Measurements from ENCODE around the gene CMSS1. TPM values are rescaled to one million over a fixed set of nuclear protein-coding genes. Genes with fewer than 3 reads are reported as not detected.

CMSS1 gene
- polyA plus RNA-seq, 1 donor: 20.2 TPM

DNA sequence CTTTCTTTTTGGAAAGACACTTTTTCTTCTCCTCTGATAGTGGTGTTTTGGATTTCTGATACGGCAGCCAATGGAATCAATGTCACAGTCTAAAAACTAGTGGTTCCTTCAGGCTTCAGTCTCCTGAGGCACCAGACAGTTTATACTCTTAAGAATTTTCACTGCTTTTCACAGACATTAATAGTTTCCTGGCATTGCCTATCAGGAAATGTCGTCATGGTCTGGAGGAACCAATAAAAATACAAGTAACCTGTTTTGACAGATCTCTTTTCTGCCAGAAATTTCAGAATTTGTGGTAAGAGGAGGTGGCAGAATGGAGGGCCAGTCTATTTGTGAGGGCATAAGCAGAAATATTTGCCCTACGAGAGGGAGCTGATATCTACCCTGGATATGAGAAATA, 251.8 kb downstream of the CMSS1 start:
- no peaks in the 10 kb centered on the region for H3K36me3 ChIP-seq (ENCODE audit: control insufficient read depth, insufficient read depth, low read length)
- peaks cover 25% of the 10 kb centered on the region for H3K4me1 ChIP-seq (ENCODE audit: control insufficient read depth, insufficient read depth, low read length)
- whole genome bisulfite sequencing (ENCODE audit: insufficient coverage, low lambda C conversion rate): 83% methylated on average over 1 of the region's 3 CpGs
- H3K27me3 ChIP-seq (ENCODE audit: control insufficient read depth, insufficient read depth, low read length): no peaks in the 10 kb centered on the region
- H3K4me3 ChIP-seq (ENCODE audit: low read length): no peak overlapping the region
- no peak for DNase-seq
- no peaks in the 10 kb centered on the region for H3K9me3 ChIP-seq (ENCODE audit: control insufficient read depth, low read depth, low read length)
- no peak overlapping the region for H3K27ac ChIP-seq (ENCODE audit: low read length)

DNA sequence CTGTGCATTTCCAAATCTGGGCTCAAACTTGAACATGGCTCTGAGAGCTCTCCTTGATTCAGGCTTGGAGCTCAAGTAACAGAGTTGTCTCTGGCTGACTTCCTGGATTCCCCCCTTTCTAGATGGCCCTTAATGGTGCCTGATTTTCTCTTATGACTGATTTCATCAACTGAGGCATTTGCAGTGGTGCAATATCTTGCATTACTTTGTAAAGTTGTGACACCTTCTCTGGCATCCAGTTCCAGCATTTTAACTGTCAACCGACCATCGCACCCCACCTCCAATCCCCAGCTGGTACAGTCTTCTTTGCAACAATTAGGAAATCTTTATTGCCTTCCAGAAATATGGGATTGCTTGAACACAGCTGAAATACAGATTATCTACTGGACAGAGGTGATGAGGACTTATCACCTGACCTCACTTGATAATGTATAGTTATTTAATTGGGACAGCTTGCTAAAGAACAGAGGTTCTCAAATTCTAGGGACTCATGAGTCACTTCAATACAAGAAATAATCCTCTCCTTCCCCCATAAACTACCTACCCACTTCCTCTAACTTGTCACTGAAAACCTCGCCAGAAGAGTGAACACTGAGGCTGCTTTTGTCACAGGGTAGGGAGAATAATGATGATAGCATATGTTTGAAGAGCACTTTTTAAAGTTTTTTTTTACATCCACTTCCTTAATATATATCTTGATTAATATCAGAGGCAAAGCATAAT, 254.8 kb downstream of the CMSS1 start:
- Histone ChIP-seq H3K36me3 (ENCODE audit: control insufficient read depth, insufficient read depth, low read length) (no peaks in the 10 kb centered on the region), H3K27me3 (ENCODE audit: control insufficient read depth, insufficient read depth, low read length) (no peaks in the 10 kb centered on the region), H3K27ac (ENCODE audit: low read length) (peak overlapping the region; percentile 78), H3K9me3 (ENCODE audit: control insufficient read depth, low read depth, low read length) (no peaks in the 10 kb centered on the region), H3K4me1 (ENCODE audit: control insufficient read depth, insufficient read depth, low read length) (peaks cover 38% of the 10 kb centered on the region), H3K4me3 (ENCODE audit: low read length) (no peak overlapping the region)
- DNase-seq: no peak
- WGBS (ENCODE audit: insufficient coverage, low lambda C conversion rate): no CpG with 5 or more reads among the region's 3 CpGs

DNA sequence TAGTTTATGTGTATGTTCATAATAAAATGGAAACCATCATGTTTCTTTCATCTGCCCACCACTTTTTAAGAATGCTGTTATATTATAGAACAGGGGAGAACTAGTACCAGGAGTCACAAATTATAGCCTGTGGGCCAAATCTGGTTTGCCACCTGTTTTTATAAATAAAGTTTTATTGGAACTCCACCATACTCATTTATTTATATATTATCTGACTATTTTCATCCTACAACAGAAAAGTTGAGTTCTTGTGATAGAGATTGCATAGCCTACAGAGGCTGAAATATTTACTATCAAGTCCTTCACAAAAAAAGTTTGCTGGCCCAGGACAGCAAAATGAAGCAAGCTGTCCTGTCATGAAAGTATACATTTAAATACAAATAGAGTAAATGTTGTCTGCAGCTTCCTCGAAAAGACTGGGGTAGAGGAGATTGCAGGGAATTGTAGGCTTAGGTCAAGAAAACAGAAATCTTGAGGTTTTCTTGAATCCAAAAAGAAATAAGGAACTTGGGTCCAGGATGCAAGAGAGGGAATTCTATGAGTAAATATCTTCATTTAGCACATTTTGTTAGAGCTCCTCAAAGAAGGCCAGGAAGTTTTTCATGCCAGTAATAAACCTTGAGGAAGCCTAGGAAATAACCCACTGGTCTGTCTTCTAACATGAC, 255.5 kb downstream of the CMSS1 start:
- H3K36me3 ChIP-seq (ENCODE audit: control insufficient read depth, insufficient read depth, low read length): no peaks in the 10 kb centered on the region
- no peaks in the 10 kb centered on the region for H3K9me3 ChIP-seq (ENCODE audit: control insufficient read depth, low read depth, low read length)
- WGBS (ENCODE audit: insufficient coverage, low lambda C conversion rate): 86% methylated on average over 1 of the region's 1 CpG
- no peaks in the 10 kb centered on the region for H3K27me3 ChIP-seq (ENCODE audit: control insufficient read depth, insufficient read depth, low read length)
- DNase-seq: no peak
- no peak overlapping the region for H3K4me3 ChIP-seq (ENCODE audit: low read length)
- H3K4me1 ChIP-seq (ENCODE audit: control insufficient read depth, insufficient read depth, low read length): peaks cover 34% of the 10 kb centered on the region
- peak overlapping the region; percentile 78 for H3K27ac ChIP-seq (ENCODE audit: low read length)

DNA sequence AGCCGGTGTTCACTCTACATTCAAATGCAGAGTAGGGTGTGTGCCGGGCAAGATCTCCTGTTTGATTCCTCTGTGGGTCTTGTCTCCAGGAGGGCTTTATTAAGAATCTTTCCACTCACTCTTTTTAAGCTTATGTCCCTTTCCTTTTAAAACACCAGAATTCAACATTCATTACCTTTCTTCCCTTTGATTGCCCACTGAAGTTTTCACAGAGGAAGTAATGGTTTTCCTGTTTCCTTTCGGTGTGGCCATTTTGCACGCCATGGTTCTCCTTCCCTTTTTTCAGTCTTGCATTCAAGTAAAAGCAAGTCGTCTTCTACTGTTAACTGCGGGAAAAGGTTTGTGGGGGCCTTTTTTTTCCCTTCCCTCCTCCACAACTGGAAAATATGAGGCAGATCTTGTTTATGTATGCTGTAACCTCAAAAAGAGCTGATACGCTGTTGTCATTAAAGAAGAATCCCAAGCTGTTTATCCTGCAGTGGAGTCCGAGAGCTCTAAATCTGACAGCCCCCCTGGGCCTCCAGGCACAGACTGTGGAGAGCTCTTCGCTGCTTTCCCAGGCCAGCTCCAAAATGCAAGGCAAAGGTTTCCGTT, 256.1 kb downstream of the CMSS1 start:
- H3K9me3 ChIP-seq (ENCODE audit: control insufficient read depth, low read depth, low read length): no peaks in the 10 kb centered on the region
- peak overlapping the region; percentile 78 for H3K27ac ChIP-seq (ENCODE audit: low read length)
- no peaks in the 10 kb centered on the region for H3K36me3 ChIP-seq (ENCODE audit: control insufficient read depth, insufficient read depth, low read length)
- peaks cover 34% of the 10 kb centered on the region for H3K4me1 ChIP-seq (ENCODE audit: control insufficient read depth, insufficient read depth, low read length)
- DNase-seq: peak; percentile 51 to 61
- 60% methylated on average over 1 of the region's 10 CpGs for WGBS (ENCODE audit: insufficient coverage, low lambda C conversion rate)
- no peak overlapping the region for H3K4me3 ChIP-seq (ENCODE audit: low read length)
- H3K27me3 ChIP-seq (ENCODE audit: control insufficient read depth, insufficient read depth, low read length): no peaks in the 10 kb centered on the region

DNA sequence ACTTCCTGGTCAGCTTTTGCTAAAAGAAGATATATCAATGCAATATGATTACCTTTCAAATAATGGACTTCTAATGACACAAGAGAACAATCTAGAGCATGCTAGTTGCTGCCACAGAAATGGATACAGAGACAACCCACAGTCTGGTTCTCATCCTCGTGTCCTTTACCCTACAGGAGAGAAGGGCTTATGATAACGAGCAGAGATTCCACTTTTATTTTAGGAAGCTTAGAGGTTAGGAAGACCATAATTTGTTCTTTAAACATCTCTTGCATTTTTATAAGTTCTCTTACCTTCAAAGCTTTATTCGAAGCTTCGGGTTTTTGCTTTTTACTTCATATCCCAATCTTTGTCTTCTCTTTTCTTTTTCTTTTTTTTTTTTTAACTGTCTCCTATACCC, 257.5 kb downstream of the CMSS1 start:
- Histone ChIP-seq H3K27ac (ENCODE audit: low read length) (peak overlapping the region; percentile 78), H3K9me3 (ENCODE audit: control insufficient read depth, low read depth, low read length) (no peaks in the 10 kb centered on the region)
- 64% methylated on average over 2 of the region's 4 CpGs for WGBS (ENCODE audit: insufficient coverage, low lambda C conversion rate)

DNA sequence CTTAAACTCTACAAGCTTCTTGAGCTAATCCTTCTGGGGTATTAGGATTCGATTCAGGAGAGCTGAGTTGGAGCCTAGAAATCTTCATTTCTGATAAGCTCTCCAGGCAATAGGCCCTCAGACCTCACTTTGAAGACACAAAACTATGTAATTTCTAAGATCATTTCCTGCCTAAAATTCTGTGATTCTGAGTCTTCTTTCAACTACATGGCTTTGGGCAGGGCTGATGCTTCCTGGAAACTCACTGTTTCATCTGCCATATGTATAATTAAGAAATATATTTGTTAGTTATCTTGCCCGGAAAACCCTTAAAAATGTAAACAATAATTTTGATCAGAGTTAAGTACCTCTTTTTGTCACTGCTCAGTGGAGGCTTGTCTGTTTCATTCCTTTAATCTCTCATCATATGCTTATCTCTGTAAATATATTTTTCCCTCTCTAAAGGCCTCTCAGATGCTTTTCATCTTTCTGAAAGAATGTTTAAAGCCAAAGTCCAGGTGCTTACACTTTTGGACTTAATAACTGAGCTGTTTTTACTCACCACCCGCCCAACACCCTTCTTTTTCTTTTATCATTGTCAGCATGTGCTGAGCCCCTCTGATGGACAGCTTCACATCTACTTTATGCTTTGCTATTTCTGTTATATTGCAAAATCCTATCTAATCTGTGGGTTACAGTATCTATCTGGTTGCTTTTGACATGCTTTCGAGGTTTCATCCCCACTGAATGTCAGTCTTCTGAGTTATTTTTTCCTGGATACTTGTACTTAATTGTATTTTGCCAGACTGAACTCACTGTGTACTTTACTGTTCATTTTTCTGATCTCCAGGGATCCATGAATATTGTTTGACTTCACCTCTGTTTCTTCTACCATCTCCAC, 258.4 kb downstream of the CMSS1 start:
- H3K27me3 ChIP-seq (ENCODE audit: control insufficient read depth, insufficient read depth, low read length): no peaks in the 10 kb centered on the region
- no peaks in the 10 kb centered on the region for H3K36me3 ChIP-seq (ENCODE audit: control insufficient read depth, insufficient read depth, low read length)
- peak overlapping the region; percentile 5 for H3K4me3 ChIP-seq (ENCODE audit: low read length)
- H3K27ac ChIP-seq (ENCODE audit: low read length): peak overlapping the region; percentile 78
- H3K4me1 ChIP-seq (ENCODE audit: control insufficient read depth, insufficient read depth, low read length): peaks cover 43% of the 10 kb centered on the region
- DNase-seq: peak; percentile 50 to 75
- H3K9me3 ChIP-seq (ENCODE audit: control insufficient read depth, low read depth, low read length): no peaks in the 10 kb centered on the region
- 17% methylated on average over 3 of the region's 4 CpGs for WGBS (ENCODE audit: insufficient coverage, low lambda C conversion rate)

More for the DNA sequence above, 257.5 kb downstream of the CMSS1 start:
- H3K36me3 ChIP-seq (ENCODE audit: control insufficient read depth, insufficient read depth, low read length): no peaks in the 10 kb centered on the region
- peaks cover 34% of the 10 kb centered on the region for H3K4me1 ChIP-seq (ENCODE audit: control insufficient read depth, insufficient read depth, low read length)
- DNase-seq: peak in 1 of 2 donors; percentile 55
- no peak overlapping the region for H3K4me3 ChIP-seq (ENCODE audit: low read length)
- no peaks in the 10 kb centered on the region for H3K27me3 ChIP-seq (ENCODE audit: control insufficient read depth, insufficient read depth, low read length)

DNA sequence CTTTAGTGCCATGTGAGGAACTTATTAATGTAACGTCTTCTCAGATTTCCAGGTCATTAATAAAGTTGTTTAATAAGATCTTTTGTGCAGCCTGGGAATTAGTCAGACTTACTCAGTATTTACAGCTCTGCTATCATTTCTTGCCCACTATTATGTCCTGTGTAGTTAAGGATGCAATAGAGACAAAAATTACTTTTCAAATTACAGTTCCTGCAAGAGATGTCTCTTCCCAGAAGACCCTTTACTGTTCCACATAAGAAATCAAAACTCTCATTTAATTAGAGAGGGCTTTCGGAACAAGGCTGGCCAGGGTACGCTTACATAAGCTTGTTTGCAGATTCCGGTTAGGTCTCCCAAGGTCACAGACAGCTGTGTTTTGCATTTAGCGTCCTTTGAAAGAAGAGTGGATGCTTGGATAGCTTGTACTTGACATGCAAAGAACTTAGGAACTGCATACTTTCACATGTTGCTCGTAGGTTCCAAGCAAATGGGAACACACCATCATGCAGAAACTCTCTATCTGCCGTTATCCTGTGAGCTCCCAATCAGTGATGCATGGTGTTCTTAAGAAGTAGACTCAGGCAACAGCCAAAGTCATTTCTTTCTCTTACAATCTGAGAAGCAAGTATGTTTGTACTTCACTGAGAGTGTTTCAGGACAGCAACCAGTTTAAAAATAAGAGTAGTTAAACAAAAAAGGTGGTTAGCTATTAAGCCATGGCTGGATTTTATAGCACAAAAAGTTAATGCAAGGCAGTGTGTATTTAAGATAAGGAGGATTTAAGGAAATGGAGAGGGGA, 259.3 kb downstream of the CMSS1 start:
- Histone ChIP-seq H3K36me3 (ENCODE audit: control insufficient read depth, insufficient read depth, low read length) (no peaks in the 10 kb centered on the region), H3K27me3 (ENCODE audit: control insufficient read depth, insufficient read depth, low read length) (no peaks in the 10 kb centered on the region), H3K27ac (ENCODE audit: low read length) (peak overlapping the region; percentile 78), H3K4me1 (ENCODE audit: control insufficient read depth, insufficient read depth, low read length) (peaks cover 48% of the 10 kb centered on the region), H3K9me3 (ENCODE audit: control insufficient read depth, low read depth, low read length) (no peaks in the 10 kb centered on the region), H3K4me3 (ENCODE audit: low read length) (peak overlapping the region; percentile 5)
- peak in 1 of 2 donors; percentile 64 for DNase-seq
- no CpG with 5 or more reads among the region's 7 CpGs for WGBS (ENCODE audit: insufficient coverage, low lambda C conversion rate)

DNA sequence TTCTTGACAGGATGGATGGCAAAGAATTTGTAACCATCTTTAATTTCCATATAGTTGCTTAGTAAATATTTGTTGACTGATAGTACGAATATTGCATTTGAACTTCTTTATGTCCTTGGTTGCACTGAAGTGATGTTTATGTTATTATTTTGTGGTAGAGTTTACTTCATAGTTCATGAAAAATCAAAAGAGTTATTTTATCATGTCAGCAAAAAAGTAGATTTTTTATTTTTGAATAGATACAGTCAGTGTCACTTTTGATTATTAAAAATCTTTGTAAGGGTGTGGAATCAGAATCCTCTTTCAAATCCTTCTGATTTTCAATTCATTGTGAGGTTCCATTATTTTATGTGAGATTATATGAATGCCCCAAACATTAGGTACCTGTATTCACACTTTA, 261.7 kb downstream of the CMSS1 start:
- no peaks in the 10 kb centered on the region for H3K36me3 ChIP-seq (ENCODE audit: control insufficient read depth, insufficient read depth, low read length)
- no peak overlapping the region for H3K4me3 ChIP-seq (ENCODE audit: low read length)
- peaks cover 45% of the 10 kb centered on the region for H3K4me1 ChIP-seq (ENCODE audit: control insufficient read depth, insufficient read depth, low read length)
- no peak for DNase-seq
- no CpG with 5 or more reads among the region's 1 CpG for WGBS (ENCODE audit: insufficient coverage, low lambda C conversion rate)
- H3K27me3 ChIP-seq (ENCODE audit: control insufficient read depth, insufficient read depth, low read length): no peaks in the 10 kb centered on the region
- no peak overlapping the region for H3K27ac ChIP-seq (ENCODE audit: low read length)
- no peaks in the 10 kb centered on the region for H3K9me3 ChIP-seq (ENCODE audit: control insufficient read depth, low read depth, low read length)

DNA sequence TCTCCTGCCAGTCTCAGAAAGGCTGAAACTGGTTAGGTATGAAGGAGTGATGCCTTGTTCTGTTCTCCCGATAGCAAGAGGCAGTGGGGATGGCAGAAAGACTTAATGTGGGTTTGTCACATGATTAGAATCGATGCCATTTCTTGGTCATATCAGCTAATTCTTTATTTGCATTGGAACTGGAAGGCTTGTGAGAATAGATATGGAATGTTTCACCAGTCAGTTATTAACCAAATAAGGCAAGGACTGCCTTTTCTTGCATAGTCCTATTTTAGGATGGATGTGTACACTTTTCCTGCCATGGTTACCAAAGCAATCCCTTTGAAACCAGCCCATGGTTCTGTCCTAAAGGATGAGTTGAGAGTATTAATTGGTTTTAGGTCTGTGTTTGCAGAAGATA, 262.9 kb downstream of the CMSS1 start:
- DNase-seq: no peak
- Histone ChIP-seq H3K4me1 (ENCODE audit: control insufficient read depth, insufficient read depth, low read length) (peaks cover 39% of the 10 kb centered on the region), H3K4me3 (ENCODE audit: low read length) (no peak overlapping the region), H3K27ac (ENCODE audit: low read length) (peak overlapping the region; percentile 37), H3K9me3 (ENCODE audit: control insufficient read depth, low read depth, low read length) (no peaks in the 10 kb centered on the region), H3K27me3 (ENCODE audit: control insufficient read depth, insufficient read depth, low read length) (no peaks in the 10 kb centered on the region), H3K36me3 (ENCODE audit: control insufficient read depth, insufficient read depth, low read length) (no peaks in the 10 kb centered on the region)
- WGBS (ENCODE audit: insufficient coverage, low lambda C conversion rate): no CpG with 5 or more reads among the region's 2 CpGs
